Vagina (tissue), 2 donors: ENCODE data around the gene MYH14. TPM values are rescaled to one million over a fixed set of nuclear protein-coding genes. Genes with fewer than 3 reads are reported as not detected.

Experiments used
- DNase-seq, 2 donors: peaks; one replicate each; pipeline ENCODE4 v3.0.0-alpha.2; 2017; ENCODE audit errors: extremely low spot score in 2 of 2
- H3K27ac ChIP-seq: fragments of 200-600 bp; sonication (generic); one replicate; pipeline ENCODE4 v1.5.1; 2019
- H3K27me3 ChIP-seq: fragments of 200-600 bp; sonication (generic); one replicate; pipeline ENCODE4 v1.5.1; 2019
- H3K36me3 ChIP-seq, 2 donors: fragments of 200-600 bp; sonication (generic); one replicate each; pipeline ENCODE4 v1.5.1; 2017 to 2019
- H3K4me1 ChIP-seq: fragments of 200-600 bp; sonication (generic); one replicate; pipeline ENCODE4 v1.5.1; 2019
- H3K4me3 ChIP-seq, 2 donors: fragments of 200-600 bp; sonication (generic); 1 replicate in 1 of 2; 2 replicates in 1 of 2; pipeline ENCODE4 v1.5.1; 2016 to 2019
- H3K9me3 ChIP-seq: fragments of 200-600 bp; sonication (generic); one replicate; pipeline ENCODE4 v1.5.1; 2019
- POLR2A ChIP-seq, 2 donors: fragments of 450-650 bp; IDR thresholded peaks; one replicate each; pipeline ENCODE4 v1.6.1; 2017; ENCODE audit warnings: antibody characterized with exemption in 2 of 2, mild to moderate bottlenecking in 2 of 2, moderate library complexity in 2 of 2
- POLR2AphosphoS5 ChIP-seq, 2 donors: sonication (generic); formaldehyde crosslinking; IDR thresholded peaks; one replicate each; pipeline ENCODE4 v1.9.0; 2017; ENCODE audit warnings: antibody characterized with exemption in 2 of 2, mild to moderate bottlenecking in 2 of 2, low read depth in 1 of 2; ENCODE audit not compliant: insufficient read depth in 1 of 2
- intact Hi-C: fragments of 100-400 bp; cut with DNase I; formaldehyde crosslinking; loops from one replicate; pipeline ENCODE4 v1.15.1; 2023
- total RNA-seq: library from RNA; depleted of rRNA; stranded (reverse); fragments of >200 nt; gene quantifications from one replicate; pipeline ENCODE4 v1.2.3, GENCODE V29; 2016
- TF ChIP-seq, protein P1 (sequence below), 3 experiments: fragments of 450-650 bp in 2 of 3; fragments of 200-600 bp in 1 of 3; sonication (generic) in 1 of 3; IDR thresholded peaks; one replicate each; pipeline ENCODE4 v1.5.1; 2017 to 2019; ENCODE audit warnings: antibody characterized with exemption in 3 of 3, mild to moderate bottlenecking in 2 of 3, moderate library complexity in 2 of 3

Gene MYH14
- total RNA-seq, 1 donor from 2014 or later, result 51.6 TPM

GRCh38 chr19:50320596-50320995, 117.2 kb downstream of the MYH14 start:
- H3K36me3 ChIP-seq, result no peaks in the 10 kb centered on the region
- peaks cover 18% of the 10 kb centered on the region for H3K4me1 ChIP-seq
- no peaks in the 10 kb centered on the region for H3K9me3 ChIP-seq
- no peak for DNase-seq
- TF ChIP-seq, protein P1, sequence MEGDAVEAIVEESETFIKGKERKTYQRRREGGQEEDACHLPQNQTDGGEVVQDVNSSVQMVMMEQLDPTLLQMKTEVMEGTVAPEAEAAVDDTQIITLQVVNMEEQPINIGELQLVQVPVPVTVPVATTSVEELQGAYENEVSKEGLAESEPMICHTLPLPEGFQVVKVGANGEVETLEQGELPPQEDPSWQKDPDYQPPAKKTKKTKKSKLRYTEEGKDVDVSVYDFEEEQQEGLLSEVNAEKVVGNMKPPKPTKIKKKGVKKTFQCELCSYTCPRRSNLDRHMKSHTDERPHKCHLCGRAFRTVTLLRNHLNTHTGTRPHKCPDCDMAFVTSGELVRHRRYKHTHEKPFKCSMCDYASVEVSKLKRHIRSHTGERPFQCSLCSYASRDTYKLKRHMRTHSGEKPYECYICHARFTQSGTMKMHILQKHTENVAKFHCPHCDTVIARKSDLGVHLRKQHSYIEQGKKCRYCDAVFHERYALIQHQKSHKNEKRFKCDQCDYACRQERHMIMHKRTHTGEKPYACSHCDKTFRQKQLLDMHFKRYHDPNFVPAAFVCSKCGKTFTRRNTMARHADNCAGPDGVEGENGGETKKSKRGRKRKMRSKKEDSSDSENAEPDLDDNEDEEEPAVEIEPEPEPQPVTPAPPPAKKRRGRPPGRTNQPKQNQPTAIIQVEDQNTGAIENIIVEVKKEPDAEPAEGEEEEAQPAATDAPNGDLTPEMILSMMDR (IDR thresholded peaks at IDR 0.05), result no peak
- no peak for TF ChIP-seq POLR2AphosphoS5 (IDR thresholded peaks at IDR 0.05; ENCODE audit: insufficient read depth in 1 of 2, low read depth in 1 of 2)
- no peak overlapping the region for H3K27ac ChIP-seq
- no peak overlapping the region for H3K4me3 ChIP-seq
- no peaks in the 10 kb centered on the region for H3K27me3 ChIP-seq
- intact Hi-C loops, result no loop called here

GRCh38 chr19:50321831-50322230, 118.4 kb downstream of the MYH14 start:
- Histone ChIP-seq H3K9me3 (no peaks in the 10 kb centered on the region), H3K27ac (no peak overlapping the region), H3K4me3 (no peak overlapping the region), H3K4me1 (peaks cover 24% of the 10 kb centered on the region), H3K36me3 (no peaks in the 10 kb centered on the region), H3K27me3 (no peaks in the 10 kb centered on the region)
- TF ChIP-seq, protein P1 (IDR thresholded peaks at IDR 0.05), result no peak
- no peak for TF ChIP-seq POLR2A (IDR thresholded peaks at IDR 0.05)
- no peak for TF ChIP-seq POLR2AphosphoS5 (IDR thresholded peaks at IDR 0.05; ENCODE audit: insufficient read depth in 1 of 2, low read depth in 1 of 2)
- intact Hi-C loops, result no loop called here
- DNase-seq, result no peak

DNA sequence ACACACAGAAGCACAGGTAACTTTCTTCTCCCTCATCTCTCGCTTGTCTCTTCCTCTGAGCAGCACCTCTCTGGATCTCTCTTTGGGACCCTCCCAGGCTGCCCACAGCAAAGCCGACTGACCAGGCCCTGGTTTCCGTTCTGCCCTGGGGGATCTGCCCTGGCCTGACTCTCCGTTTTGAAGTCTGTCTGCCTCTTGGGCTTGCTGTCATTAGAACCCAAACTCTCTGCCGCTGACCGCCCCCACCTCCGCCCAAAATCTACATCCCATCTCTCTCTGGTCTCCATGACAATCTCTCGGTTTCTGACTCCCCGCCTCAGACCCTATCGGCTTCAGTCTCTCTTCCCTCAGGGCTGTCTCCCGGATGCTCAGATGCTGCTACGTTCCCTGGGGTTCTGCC, 118.8 kb downstream of the MYH14 start:
- no peaks in the 10 kb centered on the region for H3K9me3 ChIP-seq
- TF ChIP-seq, protein P1 (IDR thresholded peaks at IDR 0.05), result no peak
- TF ChIP-seq POLR2AphosphoS5 (IDR thresholded peaks at IDR 0.05; ENCODE audit: insufficient read depth in 1 of 2, low read depth in 1 of 2) (no peak), POLR2A (IDR thresholded peaks at IDR 0.05) (no peak)
- H3K4me1 ChIP-seq, result peaks cover 24% of the 10 kb centered on the region
- intact Hi-C loops, result no loop called here
- DNase-seq, result no peak
- no peak overlapping the region for H3K27ac ChIP-seq
- H3K36me3 ChIP-seq, result no peaks in the 10 kb centered on the region
- H3K27me3 ChIP-seq, result no peaks in the 10 kb centered on the region
- no peak overlapping the region for H3K4me3 ChIP-seq

DNA sequence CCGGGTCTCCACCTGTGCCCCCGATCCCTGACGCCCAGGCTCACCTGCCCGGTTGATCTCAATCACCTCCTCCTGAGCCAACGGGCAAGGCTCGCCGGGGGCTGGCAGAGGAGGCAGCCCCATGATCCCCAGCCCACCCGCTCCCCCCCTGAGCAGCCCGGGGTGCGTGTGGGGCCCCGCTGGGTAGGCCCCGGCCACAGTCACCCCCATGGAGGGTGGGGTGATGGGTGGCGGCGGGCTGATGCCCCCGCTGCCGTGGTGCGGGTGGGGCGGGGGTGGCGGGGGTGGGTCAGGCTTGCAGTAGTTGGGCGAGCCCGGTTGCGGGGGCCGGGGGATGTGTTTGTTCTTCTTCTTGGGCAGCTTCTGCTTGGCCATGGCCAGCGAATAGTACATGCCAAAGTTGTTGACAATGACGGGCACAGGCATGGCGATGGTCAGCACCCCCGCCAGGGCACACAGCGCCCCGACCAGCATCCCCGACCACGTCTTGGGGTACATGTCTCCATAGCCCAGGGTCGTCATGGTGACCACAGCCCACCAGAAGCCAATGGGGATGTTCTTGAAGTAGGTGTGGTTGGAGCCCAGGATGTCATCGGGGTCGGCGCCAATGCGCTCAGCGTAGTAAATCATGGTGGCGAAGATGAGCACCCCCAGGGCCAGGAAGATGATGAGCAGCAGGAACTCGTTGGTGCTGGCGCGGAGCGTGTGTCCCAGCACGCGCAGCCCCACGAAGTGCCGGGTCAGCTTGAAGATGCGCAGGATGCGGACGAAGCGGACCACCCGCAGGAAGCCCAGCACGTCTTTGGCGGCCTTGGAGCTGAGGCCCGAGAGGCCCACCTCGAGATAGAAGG, 119.7 kb downstream of the MYH14 start:
- no peak for DNase-seq
- intact Hi-C loops, result no loop called here

GRCh38 chr19:50323782-50324133, 120.3 kb downstream of the MYH14 start:
- H3K9me3 ChIP-seq, result no peaks in the 10 kb centered on the region
- TF ChIP-seq POLR2A (IDR thresholded peaks at IDR 0.05), result no peak
- TF ChIP-seq, protein P1 (IDR thresholded peaks at IDR 0.05), result no peak
- TF ChIP-seq POLR2AphosphoS5 (IDR thresholded peaks at IDR 0.05; ENCODE audit: insufficient read depth in 1 of 2, low read depth in 1 of 2), result no peak
- no peak for DNase-seq
- no peak overlapping the region for H3K27ac ChIP-seq
- peaks cover 24% of the 10 kb centered on the region for H3K4me1 ChIP-seq
- H3K4me3 ChIP-seq, result no peak overlapping the region
- intact Hi-C loops, result no loop called here
- H3K27me3 ChIP-seq, result no peaks in the 10 kb centered on the region
- no peaks in the 10 kb centered on the region for H3K36me3 ChIP-seq

More for the DNA sequence above, 119.7 kb downstream of the MYH14 start:
- Histone ChIP-seq H3K36me3 (no peaks in the 10 kb centered on the region), H3K27ac (no peak overlapping the region), H3K4me3 (no peak overlapping the region), H3K9me3 (no peaks in the 10 kb centered on the region), H3K27me3 (no peaks in the 10 kb centered on the region), H3K4me1 (peaks cover 24% of the 10 kb centered on the region)
- no peak for TF ChIP-seq POLR2A (IDR thresholded peaks at IDR 0.05)
- no peak for TF ChIP-seq POLR2AphosphoS5 (IDR thresholded peaks at IDR 0.05; ENCODE audit: insufficient read depth in 1 of 2, low read depth in 1 of 2)
- TF ChIP-seq, protein P1 (IDR thresholded peaks at IDR 0.05), result no peak
